Activated CD8-positive, alpha-beta memory T cell treated with anti-CD3 and anti-CD28 coated beads, Interleukin-2, amount 50 U/mL, for 1 hour (primary cell): ENCODE results near the gene RGS2.

ENCODE experiments used
- DNase-seq: peaks from one replicate; pipeline ENCODE4 v3.0.0-alpha.2; 2020; ENCODE audit errors: extremely low read depth

Gene RGS2

GRCh38 chr1:192830595-192831246, 21.9 kb downstream of the RGS2 start:
- no peak for DNase-seq

- no peak for DNase-seq
Measured at GRCh38 chr1:192831706-192832355, 23.0 kb downstream of the RGS2 start.

- no peak for DNase-seq
Measured at GRCh38 chr1:192832492-192832891, 23.7 kb downstream of the RGS2 start.

- no peak for DNase-seq
Measured at GRCh38 chr1:192835116-192835515, 26.3 kb downstream of the RGS2 start.

GRCh38 chr1:192839162-192840066, 30.6 kb downstream of the RGS2 start:
- no peak for DNase-seq

GRCh38 chr1:192844360-192844759, 35.5 kb downstream of the RGS2 start:
- no peak for DNase-seq

- no peak for DNase-seq
Measured at GRCh38 chr1:192846950-192847349, 38.1 kb downstream of the RGS2 start.

GRCh38 chr1:192849011-192849410, 40.2 kb downstream of the RGS2 start:
- DNase-seq = no peak

- no peak for DNase-seq
Measured at GRCh38 chr1:192849442-192849841, 40.6 kb downstream of the RGS2 start.

- DNase-seq = no peak
Measured at GRCh38 chr1:192852001-192852947, 43.4 kb downstream of the RGS2 start.

GRCh38 chr1:192858456-192858855, 49.6 kb downstream of the RGS2 start:
- DNase-seq = no peak

- DNase-seq = no peak
Measured at GRCh38 chr1:192859808-192860207, 51.0 kb downstream of the RGS2 start.

GRCh38 chr1:192860478-192861185, 51.8 kb downstream of the RGS2 start:
- no peak for DNase-seq

GRCh38 chr1:192861860-192862259, 53.0 kb downstream of the RGS2 start:
- no peak for DNase-seq
